ENCODE data around the gene CLDN10.
A peak's percentile ranks its signal among the peaks of the same experiment; 100 is the strongest.
"Not testable (repeated sequence)": the region's sequence is repeated elsewhere in the genome, so short reads cannot be mapped to it uniquely, and the experiment has no call there.

CLDN10 gene

GRCh38 chr13:95552539-95553441 lies at the start of gene CLDN10:
CLDN10 (plus strand) TSS chr13:95552720; CDS start chr13:95552754, 34 bp downstream.
- no peak for DNase-seq

- DNase-seq = no peak
These were observed 48.9 kb upstream of the CLDN10 start for GRCh38 chr13:95503662-95504061.

- DNase-seq = no peak
These were observed 47.3 kb upstream of the CLDN10 start for GRCh38 chr13:95505265-95505664.

GRCh38 chr13:95505986-95506385 lies 46.5 kb upstream of the CLDN10 start:
- no peak for DNase-seq

- no peak for DNase-seq
These were observed 44.5 kb upstream of the CLDN10 start for GRCh38 chr13:95507991-95508390.

GRCh38 chr13:95508996-95509395 lies 43.5 kb upstream of the CLDN10 start:
- DNase-seq = no peak

GRCh38 chr13:95509521-95510310 lies 42.8 kb upstream of the CLDN10 start:
- no peak for DNase-seq

- DNase-seq = no peak
These were observed 41.6 kb upstream of the CLDN10 start for GRCh38 chr13:95510950-95511349.

- DNase-seq = no peak
These were observed 40.1 kb upstream of the CLDN10 start for GRCh38 chr13:95512424-95512823.

GRCh38 chr13:95512957-95513356 lies 39.6 kb upstream of the CLDN10 start:
- DNase-seq = no peak

GRCh38 chr13:95515606-95516005 lies 36.9 kb upstream of the CLDN10 start:
- not testable (repeated sequence) for DNase-seq

- DNase-seq = no peak
These were observed 36.5 kb upstream of the CLDN10 start for GRCh38 chr13:95516021-95516420.

GRCh38 chr13:95516492-95516891 lies 36.0 kb upstream of the CLDN10 start:
- DNase-seq = no peak

- DNase-seq = no peak
These were observed 28.9 kb upstream of the CLDN10 start for GRCh38 chr13:95523598-95523997.

GRCh38 chr13:95524264-95524901 lies 28.1 kb upstream of the CLDN10 start:
- DNase-seq = no peak

- no peak for DNase-seq
These were observed 24.6 kb upstream of the CLDN10 start for GRCh38 chr13:95527955-95528354.

- peak; percentile 78 for DNase-seq
These were observed 22.3 kb upstream of the CLDN10 start for GRCh38 chr13:95530178-95530577.

GRCh38 chr13:95533545-95534160 lies 18.9 kb upstream of the CLDN10 start:
- no peak for DNase-seq

- DNase-seq = no peak
These were observed 17.3 kb upstream of the CLDN10 start for GRCh38 chr13:95535243-95535642.

- DNase-seq = peak; percentile 76
These were observed 15.8 kb upstream of the CLDN10 start for GRCh38 chr13:95536632-95537241.

- no peak for DNase-seq
These were observed 11.6 kb upstream of the CLDN10 start for GRCh38 chr13:95540888-95541287.

GRCh38 chr13:95541308-95541707 lies 11.2 kb upstream of the CLDN10 start:
- DNase-seq = no peak

Data from NCI-H526 treated with DMSO at 0.1 percent for 48 hours (cell line).